ENCODE data around the gene SPOCK3.
"Not testable (repeated sequence)": the region's sequence is repeated elsewhere in the genome, so short reads cannot be mapped to it uniquely, and the experiment has no call there.

Gene SPOCK3

DNA sequence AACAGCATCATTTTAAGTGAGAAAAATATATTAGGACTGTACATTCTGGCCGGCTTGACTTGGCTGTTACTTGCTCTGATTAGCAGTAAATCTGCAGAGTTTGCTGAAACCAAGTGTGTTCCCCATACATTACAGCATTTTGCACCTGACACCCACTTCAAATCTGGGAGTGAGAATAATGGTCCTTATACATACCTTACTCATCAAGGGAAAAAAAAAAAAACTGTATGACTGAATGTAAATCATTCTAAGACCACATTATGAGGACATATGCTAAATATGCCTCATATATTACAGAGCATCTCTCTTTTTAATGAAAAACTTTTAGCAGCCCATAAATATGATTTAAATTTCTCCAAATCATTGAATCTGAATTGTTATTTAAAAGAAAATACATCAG, 406.7 kb downstream of the SPOCK3 start:
- in situ Hi-C loops (cut with MboI; ENCODE audit: low sequenced_read_pairs) = no loop called here

DNA sequence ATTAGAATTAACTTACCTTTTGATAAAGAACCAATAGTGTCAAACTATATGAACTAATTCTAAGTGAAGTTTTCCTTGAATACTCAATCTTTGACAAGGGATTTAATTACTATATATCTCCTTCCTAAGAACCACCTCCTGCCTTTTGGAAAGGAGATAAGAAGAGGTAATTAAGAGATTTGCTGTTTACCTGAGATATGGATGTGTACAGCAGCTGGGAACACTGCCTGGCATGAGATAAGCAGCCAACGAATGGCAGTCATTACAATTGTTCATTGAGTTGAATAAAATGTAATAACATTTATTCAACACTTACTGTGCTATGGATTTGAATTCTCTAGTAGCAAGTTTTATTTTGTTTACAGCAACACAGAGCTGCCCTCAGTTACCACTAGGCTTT, 407.1 kb downstream of the SPOCK3 start:
- in situ Hi-C loops (cut with MboI; ENCODE audit: low sequenced_read_pairs) = no loop called here

DNA sequence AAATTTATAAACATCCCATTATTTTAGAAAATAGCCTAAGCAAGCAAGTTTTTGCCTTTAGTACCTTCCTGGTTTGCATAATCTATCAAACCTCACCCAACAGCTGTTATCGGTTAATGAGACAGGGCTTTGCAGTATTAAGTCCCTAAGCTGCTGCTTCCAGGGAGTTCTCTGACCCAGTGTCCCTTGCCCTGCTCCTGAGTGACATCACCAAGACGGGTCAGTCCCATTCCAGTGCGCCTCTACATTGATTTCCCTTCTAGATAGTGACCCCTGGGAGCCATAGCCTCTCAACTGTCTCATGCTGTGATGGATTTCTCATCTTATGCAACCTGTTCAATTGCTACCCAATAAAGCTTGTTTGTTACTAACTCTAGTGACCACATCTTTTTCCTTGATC, 410.4 kb downstream of the SPOCK3 start:
- in situ Hi-C loops (cut with MboI; ENCODE audit: low sequenced_read_pairs) = no loop called here

DNA sequence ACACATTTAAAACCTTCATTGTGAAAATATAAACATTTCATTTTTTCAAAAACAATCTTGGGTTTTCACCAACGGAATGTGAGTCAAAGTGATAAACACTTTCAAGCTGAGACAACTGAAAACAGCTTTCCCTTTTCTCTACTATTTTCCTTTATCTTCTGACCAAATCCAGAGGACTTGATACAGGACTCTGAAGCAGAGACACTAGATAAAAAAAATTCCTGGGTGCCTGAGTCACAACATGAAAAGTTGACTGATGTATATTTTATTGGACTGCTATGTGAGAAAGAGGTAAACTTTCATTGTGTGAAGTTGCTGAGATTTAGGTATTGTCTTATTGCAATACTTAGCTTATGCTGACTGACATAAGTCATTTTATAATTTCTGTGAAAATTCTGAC, 411.2 kb downstream of the SPOCK3 start:
- in situ Hi-C loops (cut with MboI; ENCODE audit: low sequenced_read_pairs) = no loop called here

DNA sequence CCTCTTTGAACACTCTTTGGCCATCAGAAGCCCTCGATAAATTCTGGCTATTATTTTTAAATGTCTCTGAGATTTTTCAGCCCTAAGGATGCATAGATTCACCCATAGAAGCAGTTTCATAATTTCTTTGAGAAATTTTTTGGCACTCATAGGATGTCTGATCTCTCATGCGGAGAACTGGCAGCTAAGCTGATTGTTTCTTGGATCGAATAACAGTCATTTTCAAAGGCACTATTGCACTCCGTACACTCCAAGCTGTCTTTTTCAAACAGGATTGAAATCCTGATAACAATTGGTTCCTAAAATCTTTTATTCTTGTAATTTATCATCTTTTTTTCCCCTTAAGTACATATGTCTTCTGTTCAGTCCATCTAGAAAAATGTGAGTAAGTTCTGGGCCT, 411.9 kb downstream of the SPOCK3 start:
- in situ Hi-C loops (cut with MboI; ENCODE audit: low sequenced_read_pairs) = no loop called here

DNA sequence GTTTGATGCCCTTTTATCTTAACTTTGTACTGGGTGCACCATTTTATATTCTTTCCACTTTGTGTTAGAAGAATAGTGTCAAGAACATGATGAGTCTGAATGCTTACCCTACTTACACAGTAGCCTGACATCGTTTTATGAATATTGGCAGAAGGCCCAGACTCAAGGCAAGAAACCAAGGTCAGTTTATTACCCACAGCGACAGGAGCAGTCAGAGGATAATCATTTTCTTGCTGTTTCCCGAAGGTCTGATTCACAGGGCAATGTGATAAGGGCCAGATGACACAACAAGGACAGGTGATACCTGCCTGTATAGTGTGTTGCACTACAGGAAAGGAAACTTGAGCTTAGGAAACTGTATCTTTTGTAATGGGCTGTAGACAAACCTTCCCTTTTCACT, 417.4 kb downstream of the SPOCK3 start:
- in situ Hi-C loops (cut with MboI; ENCODE audit: low sequenced_read_pairs) = no loop called here

DNA sequence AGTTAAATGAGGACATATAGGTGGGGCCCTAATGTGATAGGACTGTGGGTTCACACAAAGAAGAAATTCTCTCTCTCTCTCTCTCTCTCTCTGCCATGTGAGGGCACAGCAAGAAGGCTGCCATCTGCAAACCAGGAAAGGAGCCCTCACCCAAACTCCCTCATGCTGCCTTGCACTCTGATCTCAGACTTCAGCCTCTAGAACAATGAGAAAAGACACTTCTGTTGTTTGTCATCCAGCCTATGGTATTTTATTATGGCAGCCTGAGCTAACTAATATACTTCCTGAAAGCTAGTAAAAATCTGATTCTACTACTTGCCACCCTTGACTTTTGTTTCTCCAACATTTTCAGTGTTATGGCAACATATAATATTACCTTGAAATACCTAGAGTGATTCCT, 425.9 kb downstream of the SPOCK3 start:
- in situ Hi-C loops (cut with MboI; ENCODE audit: low sequenced_read_pairs) = no loop called here

DNA sequence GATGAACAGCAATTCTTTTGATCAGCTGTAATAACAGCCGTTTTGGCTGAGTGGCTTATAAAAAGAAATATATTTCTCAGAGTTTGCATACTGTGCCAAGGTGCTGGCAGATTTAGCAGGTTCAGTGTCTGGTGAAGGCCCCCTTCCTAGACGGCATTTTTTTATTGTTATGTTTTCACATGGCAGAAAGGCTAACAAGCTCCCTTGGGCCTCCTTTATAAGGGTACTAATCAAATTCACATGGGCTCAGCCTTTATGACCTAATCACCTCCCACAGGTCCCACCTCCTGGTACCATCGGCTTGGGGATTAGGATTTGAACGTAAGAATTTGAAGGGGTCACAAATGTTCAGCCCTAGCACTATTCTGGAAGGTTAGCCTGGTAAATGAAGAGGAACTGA, 431.9 kb downstream of the SPOCK3 start:
- in situ Hi-C loops (cut with MboI; ENCODE audit: low sequenced_read_pairs) = no loop called here

DNA sequence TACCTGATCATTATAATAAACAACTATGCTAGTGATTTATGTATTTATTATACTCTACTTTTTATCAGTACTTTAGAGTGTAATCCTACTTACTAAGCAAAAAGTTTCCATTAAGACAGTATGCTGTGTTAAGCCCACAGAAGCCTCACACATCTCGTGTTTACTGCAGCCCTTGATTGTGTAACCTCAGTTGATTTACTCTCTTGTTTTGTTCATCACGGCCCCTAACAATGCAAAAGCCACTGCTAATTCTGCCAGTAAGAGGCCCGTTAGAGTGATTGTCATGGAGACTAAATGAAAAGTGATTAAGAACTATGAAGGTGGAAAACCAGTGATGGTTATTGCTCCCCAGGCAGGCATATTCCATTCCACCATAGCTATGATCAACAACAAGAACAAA, 436.2 kb downstream of the SPOCK3 start:
- in situ Hi-C loops (cut with MboI; ENCODE audit: low sequenced_read_pairs) = no loop called here

DNA sequence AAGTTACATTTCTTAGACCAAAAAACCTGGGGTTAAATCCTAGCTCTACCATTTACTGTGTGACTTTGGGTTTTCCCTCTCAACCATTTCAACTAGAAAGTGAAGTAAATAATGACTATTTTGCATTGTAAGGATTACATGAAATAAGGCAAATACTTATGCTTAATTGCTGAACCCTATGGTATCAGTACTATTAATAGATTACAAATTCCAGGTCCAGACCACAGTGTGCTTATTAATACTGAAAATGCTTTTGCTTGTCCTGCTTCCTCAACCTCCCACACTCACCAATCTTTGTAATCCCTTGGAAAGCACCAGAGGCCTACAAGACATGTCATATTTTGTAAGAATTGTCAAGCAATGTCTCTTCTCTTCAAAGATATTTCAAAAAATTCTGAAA, 456.5 kb downstream of the SPOCK3 start:
- in situ Hi-C loops (cut with MboI; ENCODE audit: low sequenced_read_pairs) = no loop called here

DNA sequence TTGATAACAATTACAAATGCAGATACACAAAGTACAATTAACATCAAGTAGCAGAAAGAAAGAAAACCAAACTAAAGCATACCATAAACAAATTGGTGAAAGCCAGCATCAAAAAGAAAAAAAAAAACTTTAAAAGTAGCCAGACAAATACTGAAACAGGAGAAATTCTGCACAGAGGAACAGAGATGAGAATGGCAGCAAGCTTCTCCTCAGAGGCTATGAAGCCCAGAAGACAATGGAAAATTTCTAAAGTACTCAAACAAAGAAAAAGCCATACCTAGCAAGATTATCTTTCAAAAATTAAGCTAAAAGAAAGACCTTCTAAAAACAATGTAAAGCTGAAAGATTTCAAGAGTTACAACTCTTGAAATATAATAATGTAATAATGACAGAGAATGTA, 471.3 kb downstream of the SPOCK3 start:
- in situ Hi-C loops (cut with MboI; ENCODE audit: low sequenced_read_pairs) = no loop called here

DNA sequence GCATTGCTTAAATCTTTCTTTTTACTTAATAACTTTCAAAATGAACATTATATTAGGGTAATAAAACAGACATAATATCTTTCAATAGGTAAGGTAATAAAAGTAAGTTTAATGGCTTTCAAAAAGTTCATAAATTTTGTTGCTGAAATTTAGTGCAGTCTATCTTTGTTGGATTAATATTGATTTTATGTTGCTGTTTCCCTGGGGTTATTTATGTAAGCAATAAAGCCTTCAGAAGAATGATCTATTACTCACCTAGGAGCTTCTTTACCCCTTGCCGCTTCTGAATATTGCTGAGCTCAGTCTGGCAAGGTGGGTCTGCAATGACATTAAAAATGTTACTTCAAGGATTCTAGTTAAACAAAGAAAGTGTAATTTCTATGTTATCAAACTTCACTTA, 492.6 kb downstream of the SPOCK3 start:
- in situ Hi-C loops (cut with MboI; ENCODE audit: low sequenced_read_pairs) = no loop called here

DNA sequence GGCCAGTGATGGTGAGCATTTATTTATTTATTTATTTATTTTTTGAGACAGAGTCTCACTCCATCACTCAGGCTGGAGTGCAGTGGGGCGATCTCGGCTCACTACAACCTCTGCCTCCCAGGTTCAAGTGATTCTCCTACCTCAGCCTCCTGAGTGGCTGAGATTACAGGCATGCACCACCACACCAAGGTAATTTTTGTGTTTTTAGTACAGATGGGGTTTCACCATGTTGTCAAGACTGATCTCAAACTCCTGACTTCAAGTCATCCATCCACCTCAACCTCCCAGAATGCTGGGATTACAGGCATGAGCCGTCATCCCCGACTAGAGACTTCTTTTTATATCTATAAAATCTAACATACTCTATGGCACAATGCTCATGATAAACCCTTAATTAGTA, 495.1 kb downstream of the SPOCK3 start:
- in situ Hi-C loops (cut with MboI; ENCODE audit: low sequenced_read_pairs) = not testable (repeated sequence)

DNA sequence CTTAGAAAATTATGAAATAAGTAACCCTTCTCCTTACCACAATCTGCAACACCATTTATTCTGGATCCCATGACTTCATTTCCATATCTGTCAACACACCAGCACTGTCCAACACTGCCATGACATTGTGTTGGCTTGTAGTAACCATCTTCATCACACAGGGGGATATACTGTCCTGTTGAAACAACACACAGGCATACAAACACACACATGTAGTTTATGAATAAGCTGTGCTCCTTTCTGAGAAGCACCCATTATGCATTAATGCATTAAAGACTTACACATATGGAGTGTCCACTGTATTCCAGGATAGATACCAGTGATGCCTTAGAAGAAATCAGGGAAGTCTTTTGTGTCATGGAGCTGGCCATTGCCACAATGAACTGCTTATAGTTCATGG, 496.9 kb downstream of the SPOCK3 start:
- in situ Hi-C loops (cut with MboI; ENCODE audit: low sequenced_read_pairs) = no loop called here

DNA sequence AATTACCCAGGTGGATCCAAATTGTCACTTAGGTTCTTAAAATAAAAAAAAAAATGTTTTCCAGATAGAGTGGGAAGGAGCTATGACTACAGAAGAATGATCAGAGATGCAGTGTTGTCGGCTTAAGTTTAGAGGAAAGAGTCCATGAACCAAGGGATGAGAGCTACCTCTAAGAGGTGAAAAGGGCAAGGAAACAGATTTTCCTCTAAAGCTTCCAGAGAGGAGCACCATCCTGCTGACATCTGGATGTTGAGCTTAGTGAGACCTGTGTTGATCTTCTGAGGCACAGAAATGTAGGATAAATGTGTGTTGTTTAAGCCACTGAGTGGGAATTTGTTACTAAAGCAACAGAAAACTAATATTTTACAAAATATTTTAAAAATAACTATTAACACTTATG, 498.7 kb downstream of the SPOCK3 start:
- in situ Hi-C loops (cut with MboI; ENCODE audit: low sequenced_read_pairs) = no loop called here

DNA sequence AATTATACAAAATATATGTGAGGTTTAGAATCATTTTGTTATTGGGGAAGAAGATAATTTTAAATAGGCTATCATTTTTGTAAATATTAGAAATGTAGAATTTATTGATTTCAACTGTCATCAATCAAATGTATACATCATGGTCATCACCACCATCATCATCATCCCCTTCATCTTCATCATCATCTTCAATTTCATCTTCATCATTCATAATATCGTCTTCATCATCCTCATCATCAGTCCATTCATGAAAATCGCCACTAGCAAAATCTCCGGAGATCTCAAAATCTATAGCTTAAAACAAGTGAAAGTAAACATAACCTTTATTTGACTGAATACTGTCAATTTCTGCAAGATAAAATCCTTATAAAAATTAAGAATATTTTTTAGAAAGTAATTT, 499.5 kb downstream of the SPOCK3 start:
- in situ Hi-C loops (cut with MboI; ENCODE audit: low sequenced_read_pairs) = no loop called here

DNA sequence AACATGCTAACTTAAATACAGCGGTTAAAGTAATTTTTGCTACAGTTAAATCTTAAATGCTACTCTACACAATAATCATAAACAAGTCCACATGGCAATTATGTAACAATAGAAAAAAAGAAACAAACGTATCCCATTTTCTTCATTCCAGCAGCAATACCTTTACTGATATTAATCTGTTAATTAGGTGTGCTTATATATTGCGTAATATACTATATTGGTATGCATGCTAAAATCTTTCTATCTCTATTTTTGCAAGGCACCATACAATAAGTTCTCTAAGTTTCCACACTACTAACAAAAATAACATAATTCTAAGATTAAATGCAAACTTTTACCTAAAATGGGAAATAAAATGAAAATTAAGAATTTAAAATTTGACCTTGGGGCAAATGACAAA, 500.6 kb downstream of the SPOCK3 start:
- in situ Hi-C loops (cut with MboI; ENCODE audit: low sequenced_read_pairs) = no loop called here

DNA sequence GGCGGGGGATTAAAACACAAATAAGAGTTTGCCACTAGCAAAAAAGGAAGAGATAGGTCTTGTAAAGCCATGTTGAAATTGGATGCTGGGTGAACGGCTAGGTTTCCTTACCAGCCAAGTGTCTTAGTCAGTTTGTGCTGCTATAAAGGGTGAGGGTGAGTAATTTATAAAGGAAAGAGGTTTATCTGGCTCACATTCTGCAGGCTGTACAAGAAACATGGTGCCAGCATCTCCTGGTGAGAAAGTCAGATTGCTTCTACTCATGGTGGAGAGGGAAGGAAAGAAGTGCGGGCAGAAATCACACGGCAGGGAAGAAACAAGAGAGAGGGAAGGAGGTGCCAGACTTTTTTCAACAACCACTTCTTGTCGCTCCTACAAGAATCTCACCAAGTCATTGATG, 507.5 kb downstream of the SPOCK3 start:
- in situ Hi-C loops (cut with MboI; ENCODE audit: low sequenced_read_pairs) = no loop called here

DNA sequence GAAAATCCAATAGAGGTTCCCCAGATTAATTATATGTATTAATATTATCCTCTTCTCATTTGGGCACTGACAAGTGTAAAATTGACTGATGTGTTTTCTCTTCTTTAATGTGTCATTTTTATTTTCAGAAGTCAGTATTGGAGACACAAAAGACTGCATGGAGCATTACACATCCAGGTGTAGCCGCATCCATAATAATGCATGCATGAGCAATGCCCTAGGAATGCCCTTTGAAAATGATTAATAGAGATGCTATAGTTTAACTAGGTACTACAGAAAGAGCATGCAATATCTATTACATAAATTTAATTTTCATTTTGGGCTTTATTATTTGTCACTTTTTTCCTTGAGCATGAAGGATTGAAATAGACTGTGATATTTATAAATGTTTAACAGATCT, 509.9 kb downstream of the SPOCK3 start:
- in situ Hi-C loops (cut with MboI; ENCODE audit: low sequenced_read_pairs) = no loop called here

DNA sequence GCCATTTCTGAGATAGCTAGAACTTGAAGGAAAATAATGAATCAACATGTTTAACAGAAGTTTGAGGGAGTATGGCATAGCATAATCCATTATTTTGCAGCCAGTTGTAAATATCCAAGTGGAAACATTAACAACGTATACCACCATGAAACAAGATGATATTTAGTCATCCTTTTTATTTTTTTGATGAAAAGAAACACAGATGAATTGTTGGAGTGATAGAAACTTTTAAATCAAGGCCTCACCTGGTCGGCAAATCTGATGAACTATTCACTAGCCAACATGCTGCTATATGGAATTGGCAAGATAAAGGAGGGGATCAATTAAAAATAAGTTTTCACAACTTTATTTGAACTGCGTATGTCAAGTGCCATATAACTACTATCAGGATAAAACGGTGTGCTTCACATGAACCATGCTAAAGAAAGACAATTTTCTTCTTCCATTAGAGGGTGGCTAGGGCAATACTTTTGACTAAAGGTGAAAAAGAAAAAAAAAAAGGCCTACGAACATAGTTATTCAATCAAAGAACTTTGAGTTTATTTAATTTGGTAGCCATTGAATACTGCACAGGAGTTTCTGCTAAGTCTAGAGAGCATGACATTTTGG, 510.7 kb downstream of the SPOCK3 start:
- in situ Hi-C loops (cut with MboI; ENCODE audit: low sequenced_read_pairs) = no loop called here

DNA sequence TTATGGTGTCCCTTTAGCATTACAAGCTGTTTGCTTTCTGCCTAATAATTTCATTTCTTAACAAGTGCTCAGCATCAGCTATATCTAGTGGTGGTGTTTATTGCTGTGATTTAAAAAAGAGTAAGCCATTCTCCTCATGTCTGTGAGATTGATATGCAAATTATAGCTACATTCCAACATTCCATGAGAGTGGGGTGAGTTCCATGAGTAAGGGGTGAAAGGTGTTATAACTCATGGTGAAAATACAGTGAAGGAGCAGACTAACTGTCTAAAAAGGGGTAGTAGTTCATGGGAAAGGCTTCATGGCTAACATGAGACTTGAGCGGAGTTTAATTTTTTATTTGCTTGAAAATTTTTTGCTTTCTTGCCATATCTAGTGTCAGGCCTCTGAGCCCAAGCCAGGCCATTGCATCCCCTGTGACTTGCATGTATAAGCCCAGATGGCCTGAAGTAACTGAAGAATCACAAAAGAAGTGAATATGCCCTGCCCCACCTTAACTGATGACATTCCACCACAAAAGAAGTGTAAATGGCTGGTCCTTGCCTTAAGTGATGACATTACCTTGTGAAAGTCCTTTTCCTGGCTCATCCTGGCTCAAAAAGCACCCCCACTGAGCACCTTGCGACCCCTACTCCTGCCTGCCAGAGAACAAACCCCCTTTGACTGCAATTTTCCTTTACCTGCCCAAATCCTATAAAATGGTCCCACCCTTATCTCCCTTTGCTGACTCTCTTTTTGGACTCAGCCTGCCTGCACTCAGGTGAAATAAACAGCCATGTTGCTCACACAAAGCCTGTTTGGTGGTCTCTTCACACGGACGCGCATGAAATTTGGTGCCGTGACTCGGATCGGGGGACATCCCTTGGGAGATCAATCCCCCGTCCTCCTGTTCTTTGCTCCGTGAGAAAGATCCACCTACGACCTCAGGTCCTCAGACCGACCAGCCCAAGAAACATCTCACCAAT, 518.3 kb downstream of the SPOCK3 start:
- in situ Hi-C loops (cut with MboI; ENCODE audit: low sequenced_read_pairs) = not testable (repeated sequence)

DNA sequence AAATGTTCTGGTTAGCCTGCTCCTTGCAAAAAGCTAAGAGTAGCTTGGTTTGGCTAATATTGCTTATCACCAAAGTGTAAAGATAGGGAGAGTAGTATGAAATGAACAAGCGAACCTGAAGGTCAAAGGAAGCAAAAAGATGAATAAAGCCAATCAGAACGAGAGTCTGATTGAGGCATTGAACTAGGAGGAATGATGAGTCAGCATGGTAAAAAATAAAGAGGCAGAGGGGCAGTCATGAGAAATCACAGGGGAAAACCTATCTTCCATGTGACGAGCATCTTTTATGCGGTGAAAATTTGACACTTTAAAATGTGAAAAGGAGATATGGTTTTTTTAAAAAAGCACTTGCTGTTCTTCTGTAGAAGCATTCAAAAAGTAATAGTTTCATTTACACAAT, 533.7 kb downstream of the SPOCK3 start:
- in situ Hi-C loops (cut with MboI; ENCODE audit: low sequenced_read_pairs) = no loop called here

DNA sequence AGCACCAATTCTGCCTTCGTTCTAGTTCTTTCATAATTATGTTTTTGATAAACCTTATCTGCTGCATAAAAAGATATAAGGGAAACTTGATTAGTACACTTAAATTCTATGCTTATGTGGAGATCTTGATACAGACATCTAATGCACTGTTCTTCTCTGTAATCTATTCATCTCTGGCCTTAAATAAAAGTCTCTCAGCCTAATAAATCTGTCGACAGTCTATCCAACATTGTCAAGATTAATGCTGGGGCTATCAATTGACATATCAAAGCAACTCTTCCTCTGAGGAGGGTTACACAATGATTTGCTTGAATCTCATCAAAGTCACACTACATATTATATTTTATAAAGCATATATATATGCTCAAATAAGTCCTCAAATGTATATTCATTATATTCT, 545.5 kb downstream of the SPOCK3 start:
- in situ Hi-C loops (cut with MboI; ENCODE audit: low sequenced_read_pairs) = no loop called here
